ENCODE measurements around the gene MEGF6.

- TF ChIP-seq, protein P1, sequence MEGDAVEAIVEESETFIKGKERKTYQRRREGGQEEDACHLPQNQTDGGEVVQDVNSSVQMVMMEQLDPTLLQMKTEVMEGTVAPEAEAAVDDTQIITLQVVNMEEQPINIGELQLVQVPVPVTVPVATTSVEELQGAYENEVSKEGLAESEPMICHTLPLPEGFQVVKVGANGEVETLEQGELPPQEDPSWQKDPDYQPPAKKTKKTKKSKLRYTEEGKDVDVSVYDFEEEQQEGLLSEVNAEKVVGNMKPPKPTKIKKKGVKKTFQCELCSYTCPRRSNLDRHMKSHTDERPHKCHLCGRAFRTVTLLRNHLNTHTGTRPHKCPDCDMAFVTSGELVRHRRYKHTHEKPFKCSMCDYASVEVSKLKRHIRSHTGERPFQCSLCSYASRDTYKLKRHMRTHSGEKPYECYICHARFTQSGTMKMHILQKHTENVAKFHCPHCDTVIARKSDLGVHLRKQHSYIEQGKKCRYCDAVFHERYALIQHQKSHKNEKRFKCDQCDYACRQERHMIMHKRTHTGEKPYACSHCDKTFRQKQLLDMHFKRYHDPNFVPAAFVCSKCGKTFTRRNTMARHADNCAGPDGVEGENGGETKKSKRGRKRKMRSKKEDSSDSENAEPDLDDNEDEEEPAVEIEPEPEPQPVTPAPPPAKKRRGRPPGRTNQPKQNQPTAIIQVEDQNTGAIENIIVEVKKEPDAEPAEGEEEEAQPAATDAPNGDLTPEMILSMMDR (IDR thresholded peaks at IDR 0.05) = no peak
- TF ChIP-seq POLR2A (IDR thresholded peaks at IDR 0.05) = no peak
Measured at GRCh38 chr1:3566003-3566885, 45.1 kb downstream of the MEGF6 start.

Measured in heart left ventricle (tissue), 13 donors.